Central memory CD8-positive, alpha-beta T cell (primary cell): ENCODE measurements around the gene CDIP1.
A peak's percentile ranks its signal among the peaks of the same experiment; 100 is the strongest.

Experiments used
- ATAC-seq: fragments of 150-1000 bp; cut with Tn5 transposase; replicated peaks from 2 replicates; pipeline ENCODE4 v1.10.0; 2022; ENCODE audit warnings: mild to moderate bottlenecking, moderate FRiP score, moderate number of reproducible peaks; ENCODE audit not compliant: poor library complexity, severe bottlenecking; ENCODE audit errors: extremely low read depth
- DNase-seq, 2 donors: peaks; one replicate each; pipeline ENCODE4 v3.0.0; 2021; ENCODE audit warnings: low spot score in 2 of 2
- H3K27ac Mint-ChIP-seq: one replicate; pipeline ENCODE4 v1.8.0; 2022; ENCODE audit warnings: low read depth, mild to moderate bottlenecking, moderate library complexity, mixed read lengths
- H3K27me3 Mint-ChIP-seq: one replicate; pipeline ENCODE4 v1.8.0; 2022; ENCODE audit warnings: mixed read lengths
- H3K36me3 Mint-ChIP-seq: one replicate; pipeline ENCODE4 v1.8.0; 2022; ENCODE audit warnings: mild to moderate bottlenecking, moderate library complexity, mixed read lengths; ENCODE audit not compliant: insufficient read depth
- H3K4me1 Mint-ChIP-seq: one replicate; pipeline ENCODE4 v1.8.0; 2022; ENCODE audit warnings: mixed read lengths
- H3K4me3 Mint-ChIP-seq: one replicate; pipeline ENCODE4 v1.8.0; 2022; ENCODE audit warnings: mild to moderate bottlenecking, moderate library complexity, mixed read lengths
- H3K9me3 Mint-ChIP-seq: one replicate; pipeline ENCODE4 v1.8.0; 2022; ENCODE audit warnings: mixed read lengths

CDIP1 gene

GRCh38 chr16:4519274-4520058 is 19.1 kb downstream of the CDIP1 start:
- H3K4me3 Mint-ChIP-seq = no peak overlapping the region
- no peaks in the 10 kb centered on the region for H3K27me3 Mint-ChIP-seq
- ATAC-seq (no peak), DNase-seq (no peak)
- peaks cover 24% of the 10 kb centered on the region for H3K4me1 Mint-ChIP-seq
- H3K27ac Mint-ChIP-seq = no peak overlapping the region
- H3K9me3 Mint-ChIP-seq = no peaks in the 10 kb centered on the region
- H3K36me3 Mint-ChIP-seq = peaks cover 7% of the 10 kb centered on the region

DNA sequence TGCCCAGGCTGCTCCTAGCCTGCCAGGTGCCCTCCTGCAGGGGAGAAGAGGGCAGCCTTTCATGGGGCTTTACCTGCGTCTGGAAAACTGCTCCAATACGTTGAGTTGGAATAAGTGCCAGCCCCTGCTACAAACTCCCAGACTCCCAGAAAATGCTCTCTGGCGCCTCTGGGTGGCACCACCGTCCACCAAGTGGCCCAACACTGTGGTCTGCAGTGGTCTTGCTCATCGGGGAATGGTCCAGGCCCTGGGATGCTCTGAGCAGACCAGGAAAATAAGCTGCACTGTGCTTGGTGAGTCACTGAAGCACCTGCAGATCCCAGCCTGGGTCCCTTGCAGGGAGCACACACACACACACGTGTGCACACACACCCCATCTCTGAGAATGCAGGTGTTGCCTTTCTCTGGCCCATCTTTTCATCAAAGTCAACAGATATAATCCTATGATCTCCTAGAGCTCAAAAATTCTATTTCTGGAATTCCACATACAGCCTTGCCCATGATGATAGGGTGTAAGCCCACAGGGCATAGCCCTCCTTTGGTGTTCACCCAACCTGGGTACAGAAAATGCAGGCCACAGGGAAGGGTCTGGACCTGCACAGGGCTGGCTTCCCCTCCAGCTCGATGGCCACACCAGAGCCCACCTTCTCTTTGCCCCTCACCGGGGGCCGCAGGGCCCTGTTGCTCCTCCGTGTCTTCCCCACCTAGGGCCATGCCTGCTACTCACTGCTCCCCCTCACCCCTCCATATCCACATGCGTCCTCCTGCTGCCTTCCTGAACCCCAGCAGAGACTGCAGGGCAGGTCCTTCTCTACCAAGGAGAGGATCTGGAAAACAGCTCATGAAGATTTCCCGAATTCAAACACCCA is 20.5 kb downstream of the CDIP1 start:
- Mint-ChIP-seq H3K9me3 (no peaks in the 10 kb centered on the region), H3K4me1 (peaks cover 30% of the 10 kb centered on the region), H3K27ac (peak overlapping the region; percentile 69), H3K36me3 (peaks cover 7% of the 10 kb centered on the region), H3K4me3 (no peak overlapping the region), H3K27me3 (no peaks in the 10 kb centered on the region)
- no peak for ATAC-seq
- DNase-seq = no peak

- ATAC-seq (peak; percentile 55), DNase-seq (no peak)
- Mint-ChIP-seq H3K4me3 (peak overlapping the region; percentile 65), H3K9me3 (no peaks in the 10 kb centered on the region), H3K27me3 (no peaks in the 10 kb centered on the region), H3K27ac (peak overlapping the region; percentile 94), H3K4me1 (peaks cover 43% of the 10 kb centered on the region), H3K36me3 (peaks cover 15% of the 10 kb centered on the region)
Measured at GRCh38 chr16:4515611-4516233, 22.9 kb downstream of the CDIP1 start.

DNA sequence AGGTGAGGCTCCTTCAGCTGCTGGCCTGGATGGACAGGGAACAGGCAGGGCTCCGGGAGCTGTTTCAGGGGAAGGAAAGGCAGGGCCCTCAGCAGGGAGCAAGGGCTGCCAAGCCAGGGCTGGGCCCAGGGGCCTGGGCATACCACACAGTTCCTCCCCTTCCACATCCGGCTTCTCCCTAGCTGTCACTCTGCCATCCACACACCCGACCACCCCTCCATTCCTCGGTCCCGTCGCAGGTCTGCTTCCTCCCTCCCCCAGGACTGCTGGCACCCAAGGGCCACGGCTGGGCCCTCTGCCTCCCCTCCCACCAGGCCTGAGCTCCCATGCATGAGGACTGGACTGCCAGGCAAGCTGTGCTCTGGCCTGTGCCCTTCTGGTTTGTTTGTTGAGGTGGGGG is 24.0 kb downstream of the CDIP1 start:
- Mint-ChIP-seq H3K9me3 (no peaks in the 10 kb centered on the region), H3K4me3 (peak overlapping the region; percentile 65), H3K4me1 (peaks cover 44% of the 10 kb centered on the region), H3K36me3 (peaks cover 21% of the 10 kb centered on the region), H3K27ac (peak overlapping the region; percentile 94), H3K27me3 (no peaks in the 10 kb centered on the region)
- DNase-seq (no peak), ATAC-seq (no peak)

GRCh38 chr16:4513881-4514280 is 24.7 kb downstream of the CDIP1 start:
- Mint-ChIP-seq H3K27me3 (no peaks in the 10 kb centered on the region), H3K4me1 (peaks cover 44% of the 10 kb centered on the region), H3K4me3 (no peak overlapping the region), H3K36me3 (peaks cover 27% of the 10 kb centered on the region), H3K9me3 (no peaks in the 10 kb centered on the region), H3K27ac (peak overlapping the region; percentile 94)
- ATAC-seq (no peak), DNase-seq (no peak)

DNA sequence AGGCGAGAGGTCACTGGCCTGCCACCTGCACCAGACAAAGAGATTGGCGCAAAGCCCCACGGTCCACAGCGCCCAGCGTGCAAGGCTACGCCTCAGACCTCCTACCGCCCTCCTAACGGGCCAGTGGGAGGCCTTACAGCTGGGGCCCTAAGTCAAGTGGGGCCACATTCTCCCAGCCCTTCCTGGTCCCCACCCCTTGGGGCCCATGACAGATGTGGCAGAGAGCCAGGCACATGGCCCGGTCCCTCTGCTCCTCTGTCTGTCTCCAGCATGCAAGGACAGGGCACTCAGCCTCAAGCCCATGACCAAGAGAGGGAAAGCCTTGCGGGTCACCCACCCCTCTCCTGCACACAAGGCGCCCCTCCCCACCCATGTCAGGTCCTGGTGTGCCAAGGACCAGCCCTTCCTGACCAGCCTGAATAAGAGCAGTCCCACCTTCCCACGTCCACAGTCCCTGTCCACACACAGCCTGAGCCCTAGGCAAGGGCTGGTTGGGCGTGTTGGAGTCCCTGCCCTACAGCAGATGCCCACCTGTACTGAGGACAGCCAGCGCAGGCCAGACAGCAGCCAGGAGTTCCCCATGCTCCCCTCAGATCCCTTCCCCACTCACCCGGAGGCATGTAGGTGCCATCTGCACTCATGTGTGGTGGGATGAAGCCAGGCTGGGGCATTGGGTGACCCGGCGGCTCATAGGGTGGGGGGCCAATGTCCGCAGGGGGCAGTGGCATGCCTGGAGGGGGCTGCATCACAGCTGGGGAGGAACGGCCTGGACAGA is 25.3 kb downstream of the CDIP1 start:
- Mint-ChIP-seq H3K27me3 (no peaks in the 10 kb centered on the region), H3K4me3 (no peak overlapping the region), H3K9me3 (no peaks in the 10 kb centered on the region), H3K4me1 (peaks cover 44% of the 10 kb centered on the region), H3K36me3 (peaks cover 27% of the 10 kb centered on the region), H3K27ac (peak overlapping the region; percentile 94)
- DNase-seq = no peak
- no peak for ATAC-seq

- Mint-ChIP-seq H3K4me3 (no peak overlapping the region), H3K27me3 (no peaks in the 10 kb centered on the region), H3K36me3 (peaks cover 33% of the 10 kb centered on the region), H3K9me3 (no peaks in the 10 kb centered on the region), H3K27ac (peak overlapping the region; percentile 87), H3K4me1 (peaks cover 49% of the 10 kb centered on the region)
- no peak for ATAC-seq
- no peak for DNase-seq
Measured at GRCh38 chr16:4512473-4512872, 26.1 kb downstream of the CDIP1 start.

DNA sequence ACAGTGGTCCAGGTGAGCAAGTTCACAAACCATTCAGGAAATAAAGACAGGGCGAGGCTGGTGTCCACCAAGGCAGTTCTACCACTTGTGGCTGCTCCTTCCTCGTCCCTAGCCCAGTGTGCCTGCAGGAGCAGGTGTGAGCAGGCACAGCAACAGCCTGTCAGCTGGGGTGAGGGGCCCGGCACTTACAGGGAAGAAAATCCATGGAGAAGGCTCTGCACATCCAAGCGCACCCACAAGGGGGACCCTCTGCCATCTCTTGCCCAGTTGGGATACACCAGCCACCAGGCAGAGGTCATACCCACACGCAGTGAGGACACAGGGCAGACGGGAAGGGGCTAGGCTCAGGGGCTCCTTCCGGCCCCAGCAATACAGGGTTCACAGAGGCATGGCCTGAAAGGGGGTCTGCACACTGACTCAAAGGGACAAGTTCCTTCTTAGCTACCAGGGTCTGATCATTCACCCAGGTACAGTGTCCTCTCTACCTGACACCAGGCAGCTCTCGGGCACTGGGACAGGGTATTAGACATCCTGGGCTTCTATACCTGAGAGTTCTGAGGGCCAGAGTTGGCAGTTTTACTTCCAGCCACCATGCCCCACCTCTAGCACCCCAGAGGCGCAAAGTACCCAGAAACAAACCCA is 27.0 kb downstream of the CDIP1 start:
- DNase-seq (no peak), ATAC-seq (no peak)
- peaks cover 49% of the 10 kb centered on the region for H3K4me1 Mint-ChIP-seq

DNA sequence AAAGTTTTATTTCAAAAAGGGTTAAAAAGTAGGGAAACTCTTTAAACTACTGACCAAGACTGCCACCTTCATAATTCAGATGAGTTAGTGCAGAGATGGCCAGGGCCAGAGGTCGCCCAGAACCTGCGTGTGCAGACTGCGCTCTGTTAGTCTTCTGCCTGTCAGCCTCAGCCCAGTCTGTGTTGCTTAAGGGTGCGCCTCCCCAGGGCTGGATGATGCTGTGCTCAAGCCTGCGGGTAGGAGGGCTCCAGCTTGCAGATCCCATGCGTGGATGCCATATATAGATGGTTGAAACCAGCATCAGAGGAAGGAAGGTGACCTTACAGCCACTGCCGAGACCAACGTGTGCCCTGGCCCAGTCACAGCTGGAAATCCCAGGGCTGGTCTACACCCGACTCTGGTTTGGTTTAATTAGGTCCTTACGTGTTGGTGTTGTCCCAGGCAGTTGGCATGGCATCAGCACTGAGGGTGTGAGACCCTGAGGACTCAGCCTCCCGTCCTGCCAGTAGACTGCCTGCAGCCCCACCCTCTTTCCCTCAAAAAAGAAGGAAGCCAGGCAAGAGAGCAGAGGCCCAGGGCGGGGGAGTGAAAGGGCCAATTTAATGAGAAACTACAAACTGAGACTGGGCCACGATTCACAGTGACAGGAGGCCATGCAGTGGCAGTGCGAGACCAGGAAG is 27.7 kb downstream of the CDIP1 start:
- peak overlapping the region; percentile 87 for H3K27ac Mint-ChIP-seq
- H3K36me3 Mint-ChIP-seq = peaks cover 42% of the 10 kb centered on the region
- peaks cover 51% of the 10 kb centered on the region for H3K4me1 Mint-ChIP-seq
- no peaks in the 10 kb centered on the region for H3K9me3 Mint-ChIP-seq
- ATAC-seq (no peak), DNase-seq (no peak)
- H3K27me3 Mint-ChIP-seq = no peaks in the 10 kb centered on the region
- H3K4me3 Mint-ChIP-seq = no peak overlapping the region

More for the DNA sequence above, 27.0 kb downstream of the CDIP1 start:
- Mint-ChIP-seq H3K27ac (peak overlapping the region; percentile 87), H3K4me3 (no peak overlapping the region), H3K36me3 (peaks cover 39% of the 10 kb centered on the region), H3K9me3 (no peaks in the 10 kb centered on the region), H3K27me3 (no peaks in the 10 kb centered on the region)

GRCh38 chr16:4510131-4510530 is 28.4 kb downstream of the CDIP1 start:
- Mint-ChIP-seq H3K27ac (peak overlapping the region; percentile 41), H3K36me3 (peaks cover 46% of the 10 kb centered on the region), H3K4me1 (peaks cover 51% of the 10 kb centered on the region), H3K27me3 (no peaks in the 10 kb centered on the region), H3K4me3 (no peak overlapping the region), H3K9me3 (no peaks in the 10 kb centered on the region)
- ATAC-seq (no peak), DNase-seq (no peak)

GRCh38 chr16:4509420-4509819 is 29.2 kb downstream of the CDIP1 start:
- ATAC-seq (no peak), DNase-seq (no peak)
- H3K4me1 Mint-ChIP-seq = peaks cover 49% of the 10 kb centered on the region
- no peaks in the 10 kb centered on the region for H3K27me3 Mint-ChIP-seq
- H3K36me3 Mint-ChIP-seq = peaks cover 49% of the 10 kb centered on the region
- H3K4me3 Mint-ChIP-seq = no peak overlapping the region
- no peaks in the 10 kb centered on the region for H3K9me3 Mint-ChIP-seq
- H3K27ac Mint-ChIP-seq = peak overlapping the region; percentile 41
